Osteocyte (in vitro differentiated cells): Measurements from ENCODE around the gene TLK2. TPM values are rescaled to one million over a fixed set of nuclear protein-coding genes. Genes with fewer than 3 reads are reported as not detected.
"Not testable (repeated sequence)": the region's sequence is repeated elsewhere in the genome, so short reads cannot be mapped to it uniquely, and the experiment has no call there.

ENCODE experiments used
- DNase-seq: peaks from one replicate; pipeline ENCODE4 v3.0.0; 2021; ENCODE audit warnings: mixed read lengths; ENCODE audit not compliant: unreplicated experiment; ENCODE audit errors: extremely low spot score
- H3K27ac Mint-ChIP-seq: one replicate; pipeline ENCODE4 v1.8.0; 2021; ENCODE audit warnings: mild to moderate bottlenecking, mixed read lengths; ENCODE audit not compliant: unreplicated experiment
- H3K27me3 Mint-ChIP-seq: one replicate; pipeline ENCODE4 v1.8.0; 2021; ENCODE audit warnings: mixed read lengths; ENCODE audit not compliant: unreplicated experiment
- H3K36me3 Mint-ChIP-seq: one replicate; pipeline ENCODE4 v1.8.0; 2021; ENCODE audit warnings: mixed read lengths; ENCODE audit not compliant: unreplicated experiment
- H3K4me1 Mint-ChIP-seq: one replicate; pipeline ENCODE4 v1.8.0; 2021; ENCODE audit warnings: mixed read lengths; ENCODE audit not compliant: unreplicated experiment
- H3K4me3 Mint-ChIP-seq: one replicate; pipeline ENCODE4 v1.8.0; 2021; ENCODE audit warnings: mild to moderate bottlenecking, moderate library complexity, mixed read lengths; ENCODE audit not compliant: unreplicated experiment
- H3K9me3 Mint-ChIP-seq: one replicate; pipeline ENCODE4 v1.8.0; 2021; ENCODE audit warnings: mixed read lengths; ENCODE audit not compliant: unreplicated experiment
- total RNA-seq: library from RNA; stranded (reverse); gene quantifications from 2 replicates; pipeline ENCODE4 v1.2.1, GENCODE V29; 2021

The TLK2 gene
- total RNA-seq, 1 donor from 2014 or later = 51.9 TPM

- Mint-ChIP-seq H3K27ac (peak overlapping the region; percentile 93), H3K4me3 (peak overlapping the region; percentile 88), H3K4me1 (peaks cover 23% of the 10 kb centered on the region)
- H3K27me3 Mint-ChIP-seq, H3K36me3 Mint-ChIP-seq, H3K9me3 Mint-ChIP-seq: not testable (repeated sequence)
- peak; percentile 81 for DNase-seq
Observed at GRCh38 chr17:62479639-62480258, 1.1 kb downstream of the TLK2 start.

- not testable (repeated sequence) for H3K27me3 Mint-ChIP-seq, H3K9me3 Mint-ChIP-seq, H3K4me3 Mint-ChIP-seq, H3K27ac Mint-ChIP-seq
- DNase-seq = peak; percentile 13
- H3K36me3 Mint-ChIP-seq = peaks cover 10% of the 10 kb centered on the region
- H3K4me1 Mint-ChIP-seq = peaks cover 30% of the 10 kb centered on the region
Observed at GRCh38 chr17:62482553-62482952, 3.9 kb downstream of the TLK2 start.

DNA sequence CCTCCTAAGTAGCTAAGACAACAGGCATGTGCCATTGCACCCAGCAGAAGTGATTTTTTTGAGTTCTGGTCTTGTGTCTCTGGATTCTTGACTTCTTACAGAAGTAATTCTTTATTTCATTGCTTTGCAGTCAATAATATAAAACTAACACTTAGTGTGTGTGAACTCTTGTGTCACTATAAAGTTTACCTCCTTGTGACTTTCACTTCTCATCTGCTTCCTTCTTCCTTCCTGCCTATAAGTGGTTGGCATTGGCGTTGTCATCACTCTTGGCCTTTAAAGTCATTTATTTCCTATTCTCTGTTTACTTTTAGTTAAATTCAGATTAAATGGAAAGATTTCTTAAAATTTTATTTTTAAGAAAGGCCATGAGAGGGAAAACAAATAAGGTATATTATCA lies 12.4 kb downstream of the TLK2 start:
- not testable (repeated sequence) for H3K27ac Mint-ChIP-seq, DNase-seq, H3K9me3 Mint-ChIP-seq, H3K27me3 Mint-ChIP-seq, H3K4me3 Mint-ChIP-seq, H3K4me1 Mint-ChIP-seq
- peaks cover 12% of the 10 kb centered on the region for H3K36me3 Mint-ChIP-seq

GRCh38 chr17:62493049-62493655 lies 14.5 kb downstream of the TLK2 start:
- H3K27ac Mint-ChIP-seq, H3K4me1 Mint-ChIP-seq, H3K27me3 Mint-ChIP-seq, DNase-seq, H3K9me3 Mint-ChIP-seq, H3K4me3 Mint-ChIP-seq, H3K36me3 Mint-ChIP-seq: not testable (repeated sequence)

DNA sequence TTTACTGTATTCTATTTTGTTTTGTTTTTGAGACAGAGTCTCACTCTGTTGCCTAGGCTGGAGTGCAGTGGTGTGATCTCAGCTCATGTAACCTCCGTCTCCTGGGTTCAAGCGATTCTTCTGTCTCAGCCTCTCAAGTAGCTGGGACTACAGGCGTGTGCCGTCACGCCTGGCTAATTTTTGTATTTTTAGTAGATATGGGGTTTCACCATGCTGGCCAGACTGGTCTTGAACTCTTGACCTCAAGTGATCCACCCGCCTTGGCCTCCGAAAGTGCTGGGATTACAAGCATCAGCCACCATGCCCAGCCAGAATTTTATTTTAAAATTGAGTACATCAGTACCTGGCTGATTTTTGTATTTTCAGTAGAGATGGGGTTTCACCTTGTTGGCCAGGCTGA lies 15.4 kb downstream of the TLK2 start:
- not testable (repeated sequence) for H3K4me1 Mint-ChIP-seq, H3K27ac Mint-ChIP-seq, H3K36me3 Mint-ChIP-seq, H3K4me3 Mint-ChIP-seq, H3K9me3 Mint-ChIP-seq, H3K27me3 Mint-ChIP-seq, DNase-seq

DNA sequence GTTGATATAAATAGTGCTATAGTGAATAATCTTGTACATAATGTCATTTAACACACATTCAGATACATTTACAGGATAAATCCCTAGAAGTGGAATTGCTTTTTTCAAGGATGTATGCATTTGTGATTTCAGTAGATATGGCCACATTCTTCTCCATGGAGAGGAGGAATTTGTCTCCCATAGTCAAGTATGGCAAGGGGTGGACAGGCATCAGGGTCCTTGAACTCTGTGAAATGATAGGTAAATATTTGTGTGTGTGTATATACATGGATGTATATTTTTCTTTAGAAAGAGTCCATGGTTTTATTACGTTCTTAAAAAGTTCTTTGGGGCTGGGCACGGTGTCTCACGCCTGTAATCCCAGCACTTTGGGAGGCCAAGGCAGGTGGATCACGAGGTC lies 17.7 kb downstream of the TLK2 start:
- not testable (repeated sequence) for H3K9me3 Mint-ChIP-seq, H3K27ac Mint-ChIP-seq, H3K27me3 Mint-ChIP-seq, H3K36me3 Mint-ChIP-seq, DNase-seq, H3K4me3 Mint-ChIP-seq
- peaks cover 15% of the 10 kb centered on the region for H3K4me1 Mint-ChIP-seq

GRCh38 chr17:62498796-62499195 lies 20.2 kb downstream of the TLK2 start:
- peaks cover 18% of the 10 kb centered on the region for H3K4me1 Mint-ChIP-seq
- H3K27me3 Mint-ChIP-seq, H3K36me3 Mint-ChIP-seq, DNase-seq, H3K4me3 Mint-ChIP-seq, H3K9me3 Mint-ChIP-seq, H3K27ac Mint-ChIP-seq: not testable (repeated sequence)

DNA sequence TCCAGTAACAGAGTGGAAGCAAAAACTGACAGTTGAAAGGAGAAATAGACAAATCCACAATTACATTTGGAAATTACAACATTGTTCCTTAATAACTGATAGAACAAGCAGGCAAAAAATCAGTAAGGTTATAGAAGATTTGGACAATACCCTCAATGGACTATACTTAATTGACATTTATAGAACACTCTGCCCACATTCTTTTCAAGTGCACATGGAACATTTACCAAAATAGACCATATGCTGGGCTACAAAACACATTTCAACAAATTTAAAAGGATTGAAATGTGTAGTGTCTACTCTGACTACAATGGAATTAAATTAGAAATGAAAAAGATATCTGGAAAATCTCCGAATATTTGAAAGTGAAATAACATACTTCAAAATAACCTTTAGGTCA lies 21.8 kb downstream of the TLK2 start:
- H3K27me3 Mint-ChIP-seq, DNase-seq: not testable (repeated sequence)

DNA sequence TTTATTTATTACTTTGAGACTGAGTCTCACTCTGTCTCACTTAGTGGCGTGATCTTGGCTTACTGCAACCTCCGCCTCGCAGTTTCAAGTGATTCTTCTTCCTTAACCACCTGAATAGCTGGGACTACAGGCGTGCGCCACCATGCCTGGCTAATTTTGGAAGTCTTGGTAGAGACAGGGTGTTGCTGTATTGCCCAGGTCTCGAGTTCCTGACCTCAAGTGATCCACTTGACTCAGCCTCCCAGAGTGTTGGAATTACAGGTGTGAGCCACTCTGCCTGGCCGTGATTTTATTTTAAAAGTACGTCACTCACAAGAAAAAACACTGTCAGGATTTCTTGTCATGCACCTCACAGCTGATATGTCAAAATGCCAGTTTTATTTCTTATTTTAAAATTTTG lies 26.2 kb downstream of the TLK2 start:
- not testable (repeated sequence) for H3K27ac Mint-ChIP-seq, DNase-seq, H3K27me3 Mint-ChIP-seq, H3K4me3 Mint-ChIP-seq, H3K9me3 Mint-ChIP-seq, H3K36me3 Mint-ChIP-seq
- H3K4me1 Mint-ChIP-seq = peaks cover 29% of the 10 kb centered on the region

More for the DNA sequence above, 21.8 kb downstream of the TLK2 start:
- H3K36me3 Mint-ChIP-seq, H3K4me3 Mint-ChIP-seq, H3K9me3 Mint-ChIP-seq: not testable (repeated sequence)
- H3K27ac Mint-ChIP-seq = peak overlapping the region; percentile 34
- peaks cover 18% of the 10 kb centered on the region for H3K4me1 Mint-ChIP-seq

DNA sequence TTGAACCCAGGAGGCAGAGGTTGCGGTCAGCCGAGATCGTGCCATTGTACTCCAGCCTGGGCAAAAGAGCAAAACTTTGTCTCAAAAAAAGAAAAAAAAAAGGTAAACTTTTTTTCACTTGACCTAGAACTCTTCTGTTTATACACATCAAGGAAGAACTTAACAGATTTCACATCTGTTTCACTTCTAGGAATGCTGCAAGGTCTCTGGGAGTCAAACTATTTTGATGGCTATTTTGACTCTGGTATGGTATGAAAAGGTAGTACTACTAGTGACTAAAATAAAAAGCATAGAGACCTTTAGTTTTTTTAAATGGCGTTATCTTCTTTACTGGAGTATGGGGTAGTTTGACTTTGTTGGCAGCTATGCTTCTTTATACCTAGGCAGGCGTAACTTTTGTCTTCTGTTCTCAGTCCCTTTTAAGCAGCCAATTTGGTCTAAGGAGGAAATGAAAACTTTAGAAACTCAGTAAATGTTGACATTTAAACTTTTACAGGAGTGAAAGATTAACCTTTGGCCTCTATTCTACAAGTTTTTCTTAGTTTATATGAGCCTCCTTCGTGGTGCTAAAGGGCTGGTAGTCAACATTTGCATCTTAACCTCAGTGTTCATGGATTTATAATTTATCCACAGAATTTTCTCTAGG lies 28.7 kb downstream of the TLK2 start:
- H3K36me3 Mint-ChIP-seq, H3K4me3 Mint-ChIP-seq, DNase-seq, H3K9me3 Mint-ChIP-seq, H3K27me3 Mint-ChIP-seq: not testable (repeated sequence)
- peaks cover 19% of the 10 kb centered on the region for H3K4me1 Mint-ChIP-seq
- H3K27ac Mint-ChIP-seq = peak overlapping the region; percentile 36

GRCh38 chr17:62510247-62510819 lies 31.7 kb downstream of the TLK2 start:
- not testable (repeated sequence) for H3K9me3 Mint-ChIP-seq, H3K4me3 Mint-ChIP-seq, H3K27me3 Mint-ChIP-seq, H3K27ac Mint-ChIP-seq, H3K36me3 Mint-ChIP-seq, DNase-seq
- peaks cover 21% of the 10 kb centered on the region for H3K4me1 Mint-ChIP-seq

- H3K4me1 Mint-ChIP-seq = peaks cover 20% of the 10 kb centered on the region
- H3K9me3 Mint-ChIP-seq, H3K27ac Mint-ChIP-seq, H3K4me3 Mint-ChIP-seq, H3K27me3 Mint-ChIP-seq, H3K36me3 Mint-ChIP-seq, DNase-seq: not testable (repeated sequence)
Observed at GRCh38 chr17:62511014-62511413, 32.4 kb downstream of the TLK2 start.
